Ramos (cell line): ENCODE data around the gene ASL.
"Not testable (repeated sequence)": the region's sequence is repeated elsewhere in the genome, so short reads cannot be mapped to it uniquely, and the experiment has no call there.

Source experiments
- in situ Hi-C: fragments of 300-500 bp; cut with MboI; formaldehyde crosslinking; loops from one replicate; pipeline ENCODE4 v1.14.3; 2022; ENCODE audit warnings: low sequenced_read_pairs; ENCODE audit not compliant: unreplicated experiment

Gene ASL

GRCh38 chr7:66072208-66072607 lies 3.4 kb upstream of the ASL start:
- in situ Hi-C loops: not testable (repeated sequence)

- in situ Hi-C loops: no loop called here
These were observed 1.1 kb downstream of the ASL start for GRCh38 chr7:66076462-66077329.

- in situ Hi-C loops: no loop called here
These were observed 2.4 kb downstream of the ASL start for GRCh38 chr7:66078067-66078466.

GRCh38 chr7:66082083-66082482 lies 6.5 kb downstream of the ASL start:
- in situ Hi-C loops: no loop called here

- in situ Hi-C loops: no loop called here
These were observed 7.3 kb downstream of the ASL start for GRCh38 chr7:66082886-66083415.

- in situ Hi-C loops: no loop called here
These were observed 8.1 kb downstream of the ASL start for GRCh38 chr7:66083677-66084076.

- in situ Hi-C loops: no loop called here
These were observed 13.5 kb downstream of the ASL start for GRCh38 chr7:66088861-66089838.

GRCh38 chr7:66092654-66093053 lies 17.0 kb downstream of the ASL start:
- in situ Hi-C loops: no loop called here

- in situ Hi-C loops: no loop called here
These were observed 19.4 kb downstream of the ASL start for GRCh38 chr7:66095010-66095409.

GRCh38 chr7:66099232-66099550 lies 23.6 kb downstream of the ASL start:
- in situ Hi-C loops: no loop called here

GRCh38 chr7:66099551-66100407 lies 24.2 kb downstream of the ASL start:
- in situ Hi-C loops: no loop called here

- in situ Hi-C loops: no loop called here
These were observed 24.9 kb downstream of the ASL start for GRCh38 chr7:66100408-66101050.

GRCh38 chr7:66102168-66102567 lies 26.5 kb downstream of the ASL start:
- in situ Hi-C loops: not testable (repeated sequence)

GRCh38 chr7:66103994-66104393 lies 28.4 kb downstream of the ASL start:
- in situ Hi-C loops: not testable (repeated sequence)

- in situ Hi-C loops: no loop called here
These were observed 29.7 kb downstream of the ASL start for GRCh38 chr7:66105263-66105748.

GRCh38 chr7:66108410-66108809 lies 32.8 kb downstream of the ASL start:
- in situ Hi-C loops: not testable (repeated sequence)

GRCh38 chr7:66110856-66111255 lies 35.2 kb downstream of the ASL start:
- in situ Hi-C loops: no loop called here

- in situ Hi-C loops: no loop called here
These were observed 39.4 kb downstream of the ASL start, which contains the start of gene CRCP for GRCh38 chr7:66114743-66115649. Gene CRCP, plus strand, starts transcription at chr7:66114847. Its CDS starts 116 bp downstream, at chr7:66114963.
